Neural cell (in vitro differentiated cells): Measurements from ENCODE around the gene ALLC. TPM values are rescaled to one million over a fixed set of nuclear protein-coding genes. Genes with fewer than 3 reads are reported as not detected.

Experiments
- H2AFZ ChIP-seq: fragments of 200-600, 300-800 bp; sonication (generic), shearing (Covaris generic); 2 replicates; pipeline ENCODE4 v1.6.0; 2014; ENCODE audit warnings: low read depth, mild to moderate bottlenecking, antibody characterized with exemption, low read length, moderate library complexity
- H3F3A ChIP-seq: fragments of 200-600 bp; shearing (Covaris generic); 2 replicates; pipeline ENCODE4 v1.6.1; 2016; ENCODE audit warnings: mild to moderate bottlenecking, moderate library complexity, mixed read lengths, antibody characterized with exemption, low read length; ENCODE audit not compliant: insufficient read depth, poor library complexity, severe bottlenecking
- H3K27ac ChIP-seq: fragments of 200-600, 300-800 bp; sonication (generic), shearing (Covaris generic); 2 replicates; pipeline ENCODE4 v1.5.1; 2014; ENCODE audit warnings: mild to moderate bottlenecking, low read length, moderate library complexity
- H3K27me3 ChIP-seq: fragments of 300-800, 200-600 bp; sonication (generic), shearing (Covaris generic); 2 replicates; pipeline ENCODE4 v1.6.0; 2014; ENCODE audit warnings: mild to moderate bottlenecking, low read depth, low read length, moderate library complexity; ENCODE audit not compliant: insufficient read depth
- H3K36me3 ChIP-seq: fragments of 300-800, 200-600 bp; sonication (generic), shearing (Covaris generic); 2 replicates; pipeline ENCODE4 v1.5.1; 2014; ENCODE audit warnings: mild to moderate bottlenecking, antibody characterized with exemption, low read length, moderate library complexity; ENCODE audit not compliant: insufficient read depth
- H3K4me2 ChIP-seq: fragments of 300-800, 200-600 bp; sonication (generic), shearing (Covaris generic); 2 replicates; pipeline ENCODE4 v1.6.0; 2014; ENCODE audit warnings: mild to moderate bottlenecking, low read length
- H3K4me3 ChIP-seq: fragments of 300-800, 200-600 bp; sonication (generic), shearing (Covaris generic); 2 replicates; pipeline ENCODE4 v1.5.1; 2014; ENCODE audit warnings: mild to moderate bottlenecking, low read length, moderate library complexity
- H3K79me2 ChIP-seq: fragments of 200-600 bp; shearing (Covaris generic); replicated peaks from 2 replicates; pipeline ENCODE4 v1.6.0; 2014; ENCODE audit warnings: mild to moderate bottlenecking, low read length, moderate library complexity; ENCODE audit not compliant: insufficient read depth
- H3K9ac ChIP-seq: fragments of 300-800, 200-600 bp; sonication (generic), shearing (Covaris generic); 2 replicates; pipeline ENCODE4 v1.6.1; 2016; ENCODE audit warnings: mild to moderate bottlenecking, low read length, mixed read lengths
- H3K9me2 ChIP-seq: fragments of 200-600 bp; shearing (Covaris generic); 2 replicates; pipeline ENCODE4 v1.6.1; 2016; ENCODE audit warnings: mild to moderate bottlenecking, low read length, mixed read lengths; ENCODE audit not compliant: insufficient read depth
- H3K9me3 ChIP-seq: fragments of 200-600, 300-800 bp; sonication (generic), shearing (Covaris generic); 2 replicates; pipeline ENCODE4 v1.6.1; 2016; ENCODE audit warnings: mild to moderate bottlenecking, mixed run types, low read length, moderate library complexity, mixed read lengths
- H4K20me1 ChIP-seq: fragments of 200-600 bp; shearing (Covaris generic); 2 replicates; pipeline ENCODE4 v1.6.1; 2016; ENCODE audit warnings: mild to moderate bottlenecking, mixed run types; ENCODE audit not compliant: insufficient read depth
- EP300 ChIP-seq: fragments of 450-650 bp; conservative IDR thresholded peaks from 2 replicates; pipeline ENCODE4 v1.6.1; 2014; ENCODE audit warnings: antibody characterized with exemption, mild to moderate bottlenecking, moderate library complexity; ENCODE audit not compliant: poor library complexity, severe bottlenecking
- EZH2 ChIP-seq: fragments of 200-600, 300-800 bp; shearing (Covaris generic), sonication (generic); IDR thresholded peaks from 2 replicates; pipeline ENCODE4 v1.6.1; 2014; ENCODE audit warnings: antibody characterized with exemption, low read length, borderline replicate concordance, mild to moderate bottlenecking; ENCODE audit not compliant: insufficient read depth, poor library complexity, severe bottlenecking
- MXI1 ChIP-seq: fragments of 450-650 bp; conservative IDR thresholded peaks from 2 replicates; pipeline ENCODE4 v1.6.1; 2014; ENCODE audit warnings: antibody characterized with exemption, mild to moderate bottlenecking; ENCODE audit not compliant: poor library complexity, severe bottlenecking
- POLR2AphosphoS5 ChIP-seq: IDR thresholded peaks from 2 replicates; pipeline ENCODE4 v1.6.1; 2012
- RAD21 ChIP-seq: fragments of 450-650 bp; conservative IDR thresholded peaks from 2 replicates; pipeline ENCODE4 v1.6.1; 2014; ENCODE audit warnings: antibody characterized with exemption, mild to moderate bottlenecking, moderate library complexity
- REST ChIP-seq: IDR thresholded peaks from 2 replicates; pipeline ENCODE4 v1.6.1; 2012; ENCODE audit warnings: borderline replicate concordance
- SMC3 ChIP-seq: fragments of 450-650 bp; conservative IDR thresholded peaks from 2 replicates; pipeline ENCODE4 v1.6.1; 2014; ENCODE audit warnings: antibody characterized with exemption, mild to moderate bottlenecking, moderate library complexity; ENCODE audit not compliant: poor library complexity
- TAF1 ChIP-seq: IDR thresholded peaks from 2 replicates; pipeline ENCODE4 v1.6.1; 2012; ENCODE audit warnings: low read depth
- polyA plus RNA-seq: library from polyadenylated mRNA; depleted of rRNA; stranded (reverse); fragments of >200 nt; gene quantifications from 2 replicates; pipeline ENCODE4 v1.2.3, GENCODE V29; 2014
- TF ChIP-seq, protein P1 (sequence below): fragments of 450-650 bp; IDR thresholded peaks from 2 replicates; pipeline ENCODE4 v1.5.1; 2014; ENCODE audit warnings: antibody characterized with exemption, mild to moderate bottlenecking, moderate library complexity; ENCODE audit not compliant: poor library complexity, severe bottlenecking

The ALLC gene
- polyA plus RNA-seq, 1 donor from 2014 or later, result 0.33 TPM

DNA sequence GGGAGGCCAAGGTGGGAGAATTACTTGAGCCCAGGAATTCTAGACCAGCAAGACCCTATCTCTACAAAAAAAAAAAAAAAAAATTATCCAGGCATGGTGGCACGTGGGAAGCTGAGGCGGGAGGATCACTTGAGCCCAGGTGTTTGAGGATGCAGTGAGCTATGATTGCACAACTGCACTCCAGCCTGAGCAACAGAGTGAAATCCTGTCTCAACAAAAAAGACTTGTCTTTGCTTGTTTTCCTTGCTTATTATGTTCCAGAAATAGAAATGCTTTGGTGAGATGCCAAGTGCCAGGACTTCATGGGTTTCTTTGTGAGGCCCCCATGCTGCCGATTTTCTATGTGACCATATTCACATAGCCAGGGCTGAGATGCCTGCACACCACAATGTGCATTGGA, 54.4 kb downstream of the ALLC start:
- Histone ChIP-seq H2AFZ (no peak overlapping the region), H3K4me3 (no peak overlapping the region), H3K9ac (no peak overlapping the region), H3K9me2 (no peaks in the 10 kb centered on the region), H3K27me3 (no peaks in the 10 kb centered on the region), H3K4me2 (no peak overlapping the region), H3K9me3 (no peaks in the 10 kb centered on the region), H3F3A (no peaks in the 10 kb centered on the region), H3K36me3 (no peaks in the 10 kb centered on the region), H4K20me1 (no peaks in the 10 kb centered on the region), H3K79me2 (no peaks in the 10 kb centered on the region), H3K27ac (no peak overlapping the region)
- no peak for TF ChIP-seq POLR2AphosphoS5
- TF ChIP-seq SMC3, result no peak
- no peak for TF ChIP-seq REST
- TF ChIP-seq TAF1, result no peak
- TF ChIP-seq MXI1, result no peak
- TF ChIP-seq EP300, result no peak
- TF ChIP-seq RAD21, result no peak
- TF ChIP-seq, protein P1, sequence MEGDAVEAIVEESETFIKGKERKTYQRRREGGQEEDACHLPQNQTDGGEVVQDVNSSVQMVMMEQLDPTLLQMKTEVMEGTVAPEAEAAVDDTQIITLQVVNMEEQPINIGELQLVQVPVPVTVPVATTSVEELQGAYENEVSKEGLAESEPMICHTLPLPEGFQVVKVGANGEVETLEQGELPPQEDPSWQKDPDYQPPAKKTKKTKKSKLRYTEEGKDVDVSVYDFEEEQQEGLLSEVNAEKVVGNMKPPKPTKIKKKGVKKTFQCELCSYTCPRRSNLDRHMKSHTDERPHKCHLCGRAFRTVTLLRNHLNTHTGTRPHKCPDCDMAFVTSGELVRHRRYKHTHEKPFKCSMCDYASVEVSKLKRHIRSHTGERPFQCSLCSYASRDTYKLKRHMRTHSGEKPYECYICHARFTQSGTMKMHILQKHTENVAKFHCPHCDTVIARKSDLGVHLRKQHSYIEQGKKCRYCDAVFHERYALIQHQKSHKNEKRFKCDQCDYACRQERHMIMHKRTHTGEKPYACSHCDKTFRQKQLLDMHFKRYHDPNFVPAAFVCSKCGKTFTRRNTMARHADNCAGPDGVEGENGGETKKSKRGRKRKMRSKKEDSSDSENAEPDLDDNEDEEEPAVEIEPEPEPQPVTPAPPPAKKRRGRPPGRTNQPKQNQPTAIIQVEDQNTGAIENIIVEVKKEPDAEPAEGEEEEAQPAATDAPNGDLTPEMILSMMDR, result no peak

- Histone ChIP-seq H3K27ac (no peak overlapping the region), H3K9ac (no peak overlapping the region), H4K20me1 (no peaks in the 10 kb centered on the region), H3K4me2 (no peak overlapping the region), H2AFZ (no peak overlapping the region), H3K36me3 (no peaks in the 10 kb centered on the region), H3K79me2 (no peaks in the 10 kb centered on the region), H3F3A (no peaks in the 10 kb centered on the region), H3K9me3 (no peaks in the 10 kb centered on the region), H3K9me2 (no peaks in the 10 kb centered on the region), H3K27me3 (no peaks in the 10 kb centered on the region), H3K4me3 (no peak overlapping the region)
- TF ChIP-seq RAD21 (no peak), POLR2AphosphoS5 (no peak), MXI1 (no peak), TAF1 (no peak), SMC3 (no peak), EZH2 (no peak)
These were observed 55.0 kb downstream of the ALLC start for GRCh38 chr2:3712831-3713503.
